Uterus (tissue), 2 donors: ENCODE data around the gene CD68.

Experiments used
- POLR2A ChIP-seq, 2 donors: fragments of 450-650 bp; IDR thresholded peaks; one replicate each; pipeline ENCODE4 v1.6.1; 2016; ENCODE audit warnings: antibody characterized with exemption in 2 of 2, mild to moderate bottlenecking in 1 of 2, moderate library complexity in 1 of 2
- TF ChIP-seq, protein P1 (sequence below), 4 experiments: fragments of 200-600 bp in 2 of 4; fragments of 450-650 bp in 2 of 4; sonication (generic) in 2 of 4; IDR thresholded peaks; one replicate each; pipeline ENCODE4 v1.5.1; 2016 to 2019; ENCODE audit warnings: antibody characterized with exemption in 4 of 4, mild to moderate bottlenecking in 2 of 4, moderate library complexity in 1 of 4

DNA sequence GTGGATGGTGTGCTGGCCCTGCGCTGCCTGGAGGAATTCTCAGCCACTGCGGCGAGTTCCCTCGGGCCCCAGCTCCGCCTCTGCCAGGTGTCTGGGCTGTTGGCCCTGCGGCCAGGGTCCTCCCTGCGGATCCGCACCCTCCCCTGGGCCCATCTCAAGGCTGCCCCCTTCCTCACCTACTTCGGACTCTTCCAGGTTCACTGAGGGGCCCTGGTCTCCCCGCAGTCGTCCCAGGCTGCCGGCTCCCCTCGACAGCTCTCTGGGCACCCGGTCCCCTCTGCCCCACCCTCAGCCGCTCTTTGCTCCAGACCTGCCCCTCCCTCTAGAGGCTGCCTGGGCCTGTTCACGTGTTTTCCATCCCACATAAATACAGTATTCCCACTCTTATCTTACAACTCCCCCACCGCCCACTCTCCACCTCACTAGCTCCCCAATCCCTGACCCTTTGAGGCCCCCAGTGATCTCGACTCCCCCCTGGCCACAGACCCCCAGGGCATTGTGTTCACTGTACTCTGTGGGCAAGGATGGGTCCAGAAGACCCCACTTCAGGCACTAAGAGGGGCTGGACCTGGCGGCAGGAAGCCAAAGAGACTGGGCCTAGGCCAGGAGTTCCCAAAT lies 22.2 kb upstream of the CD68 start:
- no peak for TF ChIP-seq POLR2A (IDR thresholded peaks at IDR 0.05)
- TF ChIP-seq, protein P1, sequence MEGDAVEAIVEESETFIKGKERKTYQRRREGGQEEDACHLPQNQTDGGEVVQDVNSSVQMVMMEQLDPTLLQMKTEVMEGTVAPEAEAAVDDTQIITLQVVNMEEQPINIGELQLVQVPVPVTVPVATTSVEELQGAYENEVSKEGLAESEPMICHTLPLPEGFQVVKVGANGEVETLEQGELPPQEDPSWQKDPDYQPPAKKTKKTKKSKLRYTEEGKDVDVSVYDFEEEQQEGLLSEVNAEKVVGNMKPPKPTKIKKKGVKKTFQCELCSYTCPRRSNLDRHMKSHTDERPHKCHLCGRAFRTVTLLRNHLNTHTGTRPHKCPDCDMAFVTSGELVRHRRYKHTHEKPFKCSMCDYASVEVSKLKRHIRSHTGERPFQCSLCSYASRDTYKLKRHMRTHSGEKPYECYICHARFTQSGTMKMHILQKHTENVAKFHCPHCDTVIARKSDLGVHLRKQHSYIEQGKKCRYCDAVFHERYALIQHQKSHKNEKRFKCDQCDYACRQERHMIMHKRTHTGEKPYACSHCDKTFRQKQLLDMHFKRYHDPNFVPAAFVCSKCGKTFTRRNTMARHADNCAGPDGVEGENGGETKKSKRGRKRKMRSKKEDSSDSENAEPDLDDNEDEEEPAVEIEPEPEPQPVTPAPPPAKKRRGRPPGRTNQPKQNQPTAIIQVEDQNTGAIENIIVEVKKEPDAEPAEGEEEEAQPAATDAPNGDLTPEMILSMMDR (IDR thresholded peaks at IDR 0.05): no peak
